ENCODE results near the gene IRF8. TPM values are rescaled to one million over a fixed set of nuclear protein-coding genes. Genes with fewer than 3 reads are reported as not detected.

Gene IRF8
- total RNA-seq, 1 donor from 2014 or later, result not detected

DNA sequence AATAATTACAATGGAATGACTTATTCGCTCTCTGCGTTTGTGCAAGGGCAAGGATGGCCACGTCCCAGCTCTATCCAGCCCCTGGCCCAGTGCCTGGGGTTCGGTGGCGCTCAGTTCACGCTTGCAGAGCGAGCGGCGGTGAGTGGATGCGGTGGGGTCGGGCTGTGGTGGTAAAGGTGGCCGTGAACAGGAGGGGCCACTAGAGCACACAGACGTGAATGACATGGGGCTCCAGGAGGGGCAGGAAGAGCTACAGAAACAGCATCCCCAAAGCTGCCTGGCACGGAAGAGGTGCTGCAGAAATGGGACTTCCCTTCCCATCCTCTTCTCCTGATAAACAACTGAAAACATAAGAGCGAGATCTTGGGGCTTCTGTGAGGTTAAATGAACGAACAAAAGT is 28.4 kb downstream of the IRF8 start:
- H3K4me1 Mint-ChIP-seq (ENCODE audit: low read depth), result no peaks in the 10 kb centered on the region
- peaks cover 53% of the 10 kb centered on the region for H3K27me3 Mint-ChIP-seq (ENCODE audit: low read depth)
- DNase-seq (ENCODE audit: low spot score), result no peak

DNA sequence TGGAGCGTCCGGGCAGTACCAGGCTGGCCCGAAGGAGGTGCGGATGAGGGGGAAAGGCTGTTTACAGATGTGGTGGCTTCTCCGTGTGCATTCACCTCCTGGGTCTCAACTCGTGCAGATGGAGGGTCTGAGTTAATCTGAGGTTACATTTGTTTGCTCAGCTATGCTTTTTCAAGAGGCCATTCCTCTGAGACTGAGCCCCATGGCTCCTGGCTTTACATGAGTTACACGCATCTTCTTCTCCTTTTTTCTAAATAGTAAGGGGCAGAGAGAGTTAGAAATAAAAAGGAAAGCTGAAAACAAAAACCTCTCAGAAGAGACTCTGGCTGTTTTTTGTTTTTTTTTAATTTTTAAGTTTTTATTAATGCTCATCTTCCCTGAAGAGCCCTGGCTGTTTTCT is 29.0 kb downstream of the IRF8 start:
- TF ChIP-seq, protein P1, sequence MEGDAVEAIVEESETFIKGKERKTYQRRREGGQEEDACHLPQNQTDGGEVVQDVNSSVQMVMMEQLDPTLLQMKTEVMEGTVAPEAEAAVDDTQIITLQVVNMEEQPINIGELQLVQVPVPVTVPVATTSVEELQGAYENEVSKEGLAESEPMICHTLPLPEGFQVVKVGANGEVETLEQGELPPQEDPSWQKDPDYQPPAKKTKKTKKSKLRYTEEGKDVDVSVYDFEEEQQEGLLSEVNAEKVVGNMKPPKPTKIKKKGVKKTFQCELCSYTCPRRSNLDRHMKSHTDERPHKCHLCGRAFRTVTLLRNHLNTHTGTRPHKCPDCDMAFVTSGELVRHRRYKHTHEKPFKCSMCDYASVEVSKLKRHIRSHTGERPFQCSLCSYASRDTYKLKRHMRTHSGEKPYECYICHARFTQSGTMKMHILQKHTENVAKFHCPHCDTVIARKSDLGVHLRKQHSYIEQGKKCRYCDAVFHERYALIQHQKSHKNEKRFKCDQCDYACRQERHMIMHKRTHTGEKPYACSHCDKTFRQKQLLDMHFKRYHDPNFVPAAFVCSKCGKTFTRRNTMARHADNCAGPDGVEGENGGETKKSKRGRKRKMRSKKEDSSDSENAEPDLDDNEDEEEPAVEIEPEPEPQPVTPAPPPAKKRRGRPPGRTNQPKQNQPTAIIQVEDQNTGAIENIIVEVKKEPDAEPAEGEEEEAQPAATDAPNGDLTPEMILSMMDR (IDR thresholded peaks at IDR 0.05), result no peak
- H3K27me3 Mint-ChIP-seq (ENCODE audit: low read depth), result peaks cover 53% of the 10 kb centered on the region
- no peak for DNase-seq (ENCODE audit: low spot score)
- H3K27ac Mint-ChIP-seq (ENCODE audit: unreplicated experiment), result no peak overlapping the region
- peaks cover 3% of the 10 kb centered on the region for H3K9me3 Mint-ChIP-seq (ENCODE audit: low read depth)
- no peaks in the 10 kb centered on the region for H3K36me3 Mint-ChIP-seq (ENCODE audit: low read depth)
- no peak overlapping the region for H3K4me3 Mint-ChIP-seq (ENCODE audit: unreplicated experiment)
- no peaks in the 10 kb centered on the region for H3K4me1 Mint-ChIP-seq (ENCODE audit: low read depth)

More for the DNA sequence above, 28.4 kb downstream of the IRF8 start:
- H3K36me3 Mint-ChIP-seq (ENCODE audit: low read depth), result no peaks in the 10 kb centered on the region
- H3K9me3 Mint-ChIP-seq (ENCODE audit: low read depth), result peaks cover 3% of the 10 kb centered on the region
- TF ChIP-seq, protein P1 (IDR thresholded peaks at IDR 0.05), result no peak
- H3K4me3 Mint-ChIP-seq (ENCODE audit: unreplicated experiment), result no peak overlapping the region
- H3K27ac Mint-ChIP-seq (ENCODE audit: unreplicated experiment), result no peak overlapping the region

DNA sequence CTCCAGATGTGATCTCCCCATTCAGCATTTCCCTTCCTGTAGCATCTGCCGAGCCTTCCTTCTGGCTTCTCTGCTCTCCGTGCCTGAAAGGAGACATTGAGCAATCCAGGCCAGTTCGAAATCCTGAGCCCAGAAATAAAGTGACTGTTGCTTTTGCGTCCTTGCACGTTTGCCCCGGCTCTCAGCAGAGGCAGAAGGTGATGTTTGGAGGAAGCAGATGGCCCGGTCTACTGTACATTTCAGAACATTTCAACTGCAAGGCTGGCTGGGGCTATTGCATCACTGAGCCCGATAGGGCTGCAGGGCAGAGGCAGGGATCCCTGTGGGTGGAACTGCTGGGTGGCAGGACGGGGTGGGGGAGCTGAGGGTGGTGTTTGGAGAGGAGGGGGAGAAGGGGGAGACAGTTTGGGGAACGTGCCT is 29.4 kb downstream of the IRF8 start:
- Mint-ChIP-seq H3K9me3 (ENCODE audit: low read depth) (peaks cover 3% of the 10 kb centered on the region), H3K27me3 (ENCODE audit: low read depth) (peaks cover 54% of the 10 kb centered on the region), H3K27ac (ENCODE audit: unreplicated experiment) (no peak overlapping the region), H3K4me3 (ENCODE audit: unreplicated experiment) (no peak overlapping the region), H3K4me1 (ENCODE audit: low read depth) (no peaks in the 10 kb centered on the region), H3K36me3 (ENCODE audit: low read depth) (no peaks in the 10 kb centered on the region)
- TF ChIP-seq, protein P1 (IDR thresholded peaks at IDR 0.05), result no peak
- no peak for DNase-seq (ENCODE audit: low spot score)

DNA sequence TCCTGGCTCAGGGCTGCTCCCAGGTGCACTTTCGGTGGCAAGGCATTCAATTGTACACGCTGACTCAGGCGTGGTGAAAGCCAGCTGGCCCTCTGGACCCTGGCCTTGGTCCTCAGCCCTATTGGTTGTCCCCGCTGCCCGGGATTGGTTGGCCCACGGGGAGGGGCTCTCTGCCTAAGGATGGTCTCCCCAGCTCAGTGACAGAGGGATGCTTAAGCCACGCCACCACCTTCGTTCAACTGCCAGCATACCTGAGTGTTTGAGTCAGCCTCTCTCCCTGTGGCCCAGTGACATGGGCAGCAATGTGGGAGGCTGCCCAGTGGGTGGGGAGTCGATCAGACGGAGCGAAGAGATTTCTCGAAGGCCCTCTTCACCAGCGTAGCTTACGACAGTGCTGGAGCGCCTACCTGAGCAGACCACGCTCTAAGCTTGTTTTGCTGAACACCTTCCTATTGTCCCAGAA is 30.3 kb downstream of the IRF8 start:
- Mint-ChIP-seq H3K27ac (ENCODE audit: unreplicated experiment) (no peak overlapping the region), H3K36me3 (ENCODE audit: low read depth) (no peaks in the 10 kb centered on the region), H3K27me3 (ENCODE audit: low read depth) (peaks cover 58% of the 10 kb centered on the region), H3K4me3 (ENCODE audit: unreplicated experiment) (no peak overlapping the region), H3K9me3 (ENCODE audit: low read depth) (peaks cover 3% of the 10 kb centered on the region), H3K4me1 (ENCODE audit: low read depth) (no peaks in the 10 kb centered on the region)
- TF ChIP-seq, protein P1 (IDR thresholded peaks at IDR 0.05), result no peak
- DNase-seq (ENCODE audit: low spot score), result no peak

DNA sequence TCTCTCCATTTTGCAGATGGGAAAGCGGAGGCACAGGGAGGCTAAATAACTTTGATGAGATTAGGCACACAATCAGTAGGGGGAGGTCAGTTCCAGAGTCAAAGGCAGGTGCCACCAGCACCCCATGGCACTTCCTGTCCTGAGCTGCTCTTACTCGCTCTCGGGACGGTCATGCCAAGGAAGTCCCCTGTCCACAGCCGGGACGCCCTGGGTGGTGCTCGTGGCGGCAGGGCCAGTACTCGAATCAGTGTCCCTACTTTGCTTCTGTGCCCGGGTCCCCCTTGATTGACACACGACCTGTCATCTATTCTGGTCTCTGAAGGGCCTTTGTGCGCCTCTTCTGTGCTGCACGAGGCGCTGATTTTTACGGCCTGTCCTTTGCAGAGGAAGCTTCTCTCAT is 31.3 kb downstream of the IRF8 start:
- peaks cover 63% of the 10 kb centered on the region for H3K27me3 Mint-ChIP-seq (ENCODE audit: low read depth)

More for the DNA sequence above, 31.3 kb downstream of the IRF8 start:
- TF ChIP-seq, protein P1 (IDR thresholded peaks at IDR 0.05), result no peak
- no peaks in the 10 kb centered on the region for H3K4me1 Mint-ChIP-seq (ENCODE audit: low read depth)
- H3K36me3 Mint-ChIP-seq (ENCODE audit: low read depth), result no peaks in the 10 kb centered on the region
- no peak overlapping the region for H3K27ac Mint-ChIP-seq (ENCODE audit: unreplicated experiment)
- DNase-seq (ENCODE audit: low spot score), result no peak
- no peak overlapping the region for H3K4me3 Mint-ChIP-seq (ENCODE audit: unreplicated experiment)
- H3K9me3 Mint-ChIP-seq (ENCODE audit: low read depth), result peaks cover 2% of the 10 kb centered on the region

All from chondrocyte (in vitro differentiated cells).